HepG2 (cell line): Measurements from ENCODE around the gene CYP2W1. TPM values are rescaled to one million over a fixed set of nuclear protein-coding genes. Genes with fewer than 3 reads are reported as not detected.

Experiments used
- EP300 ChIP-seq, 3 experiments: sonication (generic) in 1 of 3; formaldehyde crosslinking in 1 of 3; IDR thresholded peaks; 2 replicates each; pipeline versions ENCODE4 v1.5.1 to v1.6.1; 2011 to 2020; ENCODE audit warnings: low read depth in 2 of 3, low read length in 2 of 3, borderline replicate concordance in 1 of 3, improper control_type of control experiment in 1 of 3, mild to moderate bottlenecking in 1 of 3, missing genetic modification reagents in 1 of 3, moderate library complexity in 1 of 3
- KLF13 ChIP-seq: sonication (generic); formaldehyde crosslinking; IDR thresholded peaks from 2 replicates; pipeline ENCODE4 v1.4.0; 2020; ENCODE audit warnings: mild to moderate bottlenecking, missing genetic modification reagents
- KMT2B ChIP-seq: IDR thresholded peaks from 2 replicates; pipeline ENCODE4 v1.6.1; 2016; ENCODE audit warnings: missing genetic modification reagents, missing compliant biosample characterization
- POLR2AphosphoS5 ChIP-seq: IDR thresholded peaks from 2 replicates; pipeline ENCODE4 v1.6.1; 2012; ENCODE audit warnings: low read depth, low read length
- SOX6 ChIP-seq, 2 experiments: fragments of 450-650 bp in 1 of 2; sonication (generic) in 1 of 2; formaldehyde crosslinking in 1 of 2; IDR thresholded peaks; 2 replicates each; pipeline versions ENCODE4 v1.4.0 to v1.6.1; 2017 to 2020; ENCODE audit warnings: antibody characterized with exemption in 1 of 2, mild to moderate bottlenecking in 1 of 2, missing genetic modification reagents in 1 of 2
- SRSF9 ChIP-seq: fragments of 200-400 bp; formaldehyde crosslinking; IDR thresholded peaks from 2 replicates; pipeline ENCODE4 v1.6.1; 2018; ENCODE audit warnings: borderline replicate concordance, mild to moderate bottlenecking, low read depth, low read length; ENCODE audit not compliant: insufficient read depth, poor library complexity, severe bottlenecking
- TAF1 ChIP-seq: sonication (generic); formaldehyde crosslinking; IDR thresholded peaks from 2 replicates; pipeline ENCODE4 v1.4.0; 2020; ENCODE audit warnings: missing genetic modification reagents
- XRCC5 ChIP-seq: fragments of 200-400 bp; formaldehyde crosslinking; optimal IDR thresholded peaks from 2 replicates; pipeline ENCODE3; 2017; ENCODE audit warnings: mild to moderate bottlenecking, low read length
- ZBTB43 ChIP-seq: sonication (generic); formaldehyde crosslinking; conservative IDR thresholded peaks from 2 replicates; pipeline ENCODE4 v1.4.0; 2020; ENCODE audit warnings: missing genetic modification reagents
- ZFP82 ChIP-seq: sonication (generic); formaldehyde crosslinking; IDR thresholded peaks from 2 replicates; pipeline ENCODE4 v1.5.1; 2020; ENCODE audit warnings: mild to moderate bottlenecking, missing genetic modification reagents, borderline replicate concordance
- ZNF101 ChIP-seq: sonication (generic); formaldehyde crosslinking; IDR thresholded peaks from 2 replicates; pipeline ENCODE4 v1.4.0; 2020; ENCODE audit warnings: mild to moderate bottlenecking, low read depth, missing genetic modification reagents, borderline replicate concordance
- ZNF142 ChIP-seq: sonication (generic); formaldehyde crosslinking; IDR thresholded peaks from 2 replicates; pipeline ENCODE4 v1.4.0; 2020; ENCODE audit warnings: missing genetic modification reagents
- ZSCAN20 ChIP-seq: sonication (generic); formaldehyde crosslinking; IDR thresholded peaks from 2 replicates; pipeline ENCODE4 v1.4.0; 2020; ENCODE audit warnings: missing genetic modification reagents, mild to moderate bottlenecking, borderline replicate concordance
- ZSCAN9 ChIP-seq: IDR thresholded peaks from 2 replicates; pipeline ENCODE4 v1.6.1; 2016; ENCODE audit warnings: borderline replicate concordance
- polyA plus RNA-seq, 8 experiments: library from polyadenylated mRNA; depleted of rRNA in 3 of 8; stranded (reverse) in 7 of 8; unstranded in 1 of 8; fragments of >200 nt; fragmentation: Illumina TruSeq in 4 of 8; extraction: Trizol in 4 of 8; gene quantifications; 2 replicates each; pipeline versions ENCODE4 v1.2.1 to v1.2.3, GENCODE V29; 2011 to 2016; ENCODE audit warnings: low read depth in 4 of 8, missing spikeins in 1 of 8, mixed read lengths in 1 of 8; ENCODE audit not compliant: insufficient read depth in 1 of 8
- total RNA-seq, 5 experiments: library from RNA; depleted of rRNA; stranded (reverse); fragments of >200 nt; fragmentation: Illumina TruSeq; extraction: Trizol; gene quantifications; 2 replicates each; pipeline ENCODE4 v1.2.3, GENCODE V29; 2016; ENCODE audit warnings: low read depth in 1 of 5
- TF ChIP-seq, protein P1 (sequence below): sonication (generic); formaldehyde crosslinking; IDR thresholded peaks from 2 replicates; pipeline ENCODE4 v1.5.1; 2020; ENCODE audit warnings: missing genetic modification reagents, mild to moderate bottlenecking, borderline replicate concordance

Gene CYP2W1
- total and polyA plus RNA-seq, 2 of the 13 experiments (the other 11 are each of a cell fraction or from before 2014, with no cell fraction given) = 19.5 to 31.7 TPM

DNA sequence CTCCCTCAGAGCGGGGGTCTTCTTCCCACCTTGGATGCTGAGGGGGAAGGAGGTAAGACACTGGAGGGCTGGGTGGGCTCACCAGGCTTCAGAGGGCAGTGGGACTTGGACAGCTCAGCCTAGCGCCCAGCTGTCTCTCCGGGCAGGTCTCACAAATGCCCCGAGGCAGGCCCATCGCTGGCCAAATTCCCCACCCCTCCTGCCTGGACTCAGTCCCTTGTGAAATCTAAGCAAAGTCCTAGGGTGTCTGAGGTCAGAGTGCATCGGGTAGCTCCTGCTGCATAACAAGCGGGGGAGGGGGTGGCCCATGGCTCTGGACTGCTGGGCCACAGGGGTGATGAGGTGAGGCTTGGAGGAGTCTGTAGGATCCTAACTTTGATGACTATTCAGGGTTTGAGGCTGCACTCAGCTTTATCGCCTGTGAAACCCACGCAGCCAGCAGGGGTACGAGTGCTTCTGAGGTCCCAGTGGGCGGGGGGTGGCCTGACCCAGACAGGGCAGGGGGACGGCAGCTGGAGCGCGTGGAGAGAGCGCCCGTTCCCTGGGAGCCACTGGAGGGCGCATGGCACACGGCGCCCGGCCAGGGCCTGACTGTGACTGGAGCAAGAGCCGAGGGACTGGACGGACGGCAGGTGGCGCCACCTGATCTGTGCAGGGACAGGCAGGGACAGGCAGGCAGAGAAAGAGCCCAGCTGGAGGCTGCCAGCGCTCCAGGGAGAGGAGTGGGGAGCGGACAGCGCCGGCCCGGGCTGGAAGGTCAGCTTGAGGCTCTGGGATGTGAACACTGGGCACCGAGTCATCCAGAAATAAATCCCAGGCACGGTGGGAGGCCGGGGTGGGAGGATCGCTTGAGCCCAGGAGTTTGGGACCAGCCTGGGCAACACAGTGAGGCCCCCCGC, 10.0 kb downstream of the CYP2W1 start (continued):
- TF ChIP-seq ZNF142 (CRISPR knock-in tag) = 0 out of 2 replicates have a peak, but pooled peaks have one; percentile 53
- peak; percentile 92; the same call in 1 of the 2 replicates for TF ChIP-seq ZSCAN9 (CRISPR knock-in tag)
- TF ChIP-seq, protein P1, sequence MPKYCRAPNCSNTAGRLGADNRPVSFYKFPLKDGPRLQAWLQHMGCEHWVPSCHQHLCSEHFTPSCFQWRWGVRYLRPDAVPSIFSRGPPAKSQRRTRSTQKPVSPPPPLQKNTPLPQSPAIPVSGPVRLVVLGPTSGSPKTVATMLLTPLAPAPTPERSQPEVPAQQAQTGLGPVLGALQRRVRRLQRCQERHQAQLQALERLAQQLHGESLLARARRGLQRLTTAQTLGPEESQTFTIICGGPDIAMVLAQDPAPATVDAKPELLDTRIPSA (CRISPR knock-in tag) = peak; percentile 88; the same call in 1 of the 2 replicates
- peak; percentile 98 for TF ChIP-seq XRCC5
- TF ChIP-seq SOX6 (IDR thresholded peaks at IDR 0.05) = no peak
- peak; percentile 84 for TF ChIP-seq SOX6 (CRISPR knock-in tag; IDR thresholded peaks at IDR 0.05)
- no peak for TF ChIP-seq ZSCAN20 (CRISPR knock-in tag)
- TF ChIP-seq POLR2AphosphoS5 = peak; percentile 56
- peak; percentile 69; the same call in 1 of the 2 replicates for TF ChIP-seq TAF1 (CRISPR knock-in tag)
- no peak; the same call in 1 of the 2 replicates for TF ChIP-seq KLF13
- TF ChIP-seq ZFP82 = peak; percentile 69; the same call in 1 of the 2 replicates
- TF ChIP-seq ZBTB43 = peak; percentile 52; the same call in 1 of the 2 replicates
- no peak for TF ChIP-seq SRSF9
- TF ChIP-seq EP300 (IDR thresholded peaks at IDR 0.05; ENCODE audit: low read depth in 2 of 2, low read length in 2 of 2) = peak in 1 of 2 experiments; percentile 60; a peak in 2 of 4 replicates
- no peak for TF ChIP-seq EP300 (CRISPR knock-in tag; IDR thresholded peaks at IDR 0.05; ENCODE audit: borderline replicate concordance)
- TF ChIP-seq KMT2B = peak; percentile 66; the same call in 1 of the 2 replicates
- peak; percentile 87; the same call in 1 of the 2 replicates for TF ChIP-seq ZNF101 (CRISPR knock-in tag)
